Stimulated activated CD8-positive, alpha-beta memory T cell treated with anti-CD3 and anti-CD28 coated beads, Interleukin-7, amount 100 ng/mL, for 4 hours (primary cell): ENCODE results near the gene C1orf56.

Experiments used
- DNase-seq, 2 donors: peaks; one replicate each; pipeline ENCODE4 v3.0.0-alpha.2; 2020; ENCODE audit warnings: low read depth in 2 of 2

C1orf56 gene

DNA sequence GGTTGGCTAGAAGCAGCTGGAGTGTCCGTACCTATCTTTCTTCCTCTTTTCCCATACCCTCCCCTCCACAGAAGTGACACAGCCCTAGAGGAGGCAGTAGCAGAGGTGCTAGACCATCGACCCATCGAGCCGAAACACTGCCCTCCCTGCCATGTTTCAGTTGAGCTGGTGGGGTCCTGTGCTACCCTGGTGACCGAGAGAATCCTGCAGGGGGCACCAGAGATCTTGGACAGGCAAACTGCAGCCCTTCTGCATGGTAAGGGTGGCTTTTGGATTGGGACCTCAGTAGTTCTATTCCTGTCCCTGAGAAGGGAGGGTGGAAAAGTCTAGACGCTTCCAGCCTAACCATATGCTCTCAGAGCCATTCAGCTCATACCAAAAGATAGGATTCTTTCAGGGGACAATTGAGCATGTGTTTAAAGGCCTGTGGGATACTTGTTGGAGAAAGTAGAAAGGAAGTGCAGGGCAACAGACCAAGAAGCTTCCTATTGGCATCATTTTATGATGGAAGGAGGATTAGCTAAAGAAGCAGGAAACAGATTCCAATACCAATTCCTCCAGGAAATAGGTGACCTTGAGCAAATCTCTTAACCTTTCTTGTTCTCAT, 22.9 kb upstream of the C1orf56 start:
- DNase-seq: peak; percentile 71 to 75

DNA sequence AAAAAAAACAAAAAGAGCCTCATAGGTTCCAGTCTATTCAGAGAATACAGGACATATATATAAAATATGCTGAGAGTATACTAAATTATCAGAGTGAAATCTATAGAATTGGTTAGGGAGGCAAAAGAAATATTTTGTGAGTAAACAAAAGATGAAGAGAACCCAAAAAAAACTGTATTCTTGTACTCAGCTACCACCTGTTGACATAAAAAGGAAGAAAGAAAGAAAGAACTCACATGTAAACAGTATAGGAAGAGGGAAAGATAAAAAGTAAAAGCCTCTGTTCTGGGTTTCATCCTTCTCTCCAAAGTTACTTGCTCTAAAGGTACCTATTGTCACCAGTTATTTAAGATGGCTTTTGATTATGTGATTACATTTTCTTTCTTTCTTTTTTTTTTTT, 21.1 kb upstream of the C1orf56 start:
- no peak for DNase-seq

GRCh38 chr1:151032164-151032563, 15.4 kb upstream of the C1orf56 start:
- DNase-seq: no peak

DNA sequence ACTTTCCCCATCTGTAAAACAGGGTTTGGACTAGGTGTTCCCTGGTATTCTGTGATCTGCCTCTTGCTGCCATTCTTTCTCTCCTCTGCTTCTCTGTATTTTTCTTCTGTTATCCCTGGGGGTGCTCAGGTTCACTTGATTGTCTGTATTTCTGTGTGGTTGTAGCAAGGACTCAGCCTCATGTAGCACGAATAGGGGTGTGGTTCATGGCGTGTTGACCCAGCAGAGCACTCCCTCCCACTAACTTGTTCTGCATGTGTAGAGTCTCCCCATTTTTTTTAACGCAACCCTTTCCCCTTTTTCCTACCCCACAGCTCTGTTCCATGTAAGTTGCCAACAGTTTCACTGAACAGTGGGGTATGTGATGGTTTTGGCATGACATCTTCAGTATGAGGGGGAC, 12.4 kb upstream of the C1orf56 start:
- no peak for DNase-seq

DNA sequence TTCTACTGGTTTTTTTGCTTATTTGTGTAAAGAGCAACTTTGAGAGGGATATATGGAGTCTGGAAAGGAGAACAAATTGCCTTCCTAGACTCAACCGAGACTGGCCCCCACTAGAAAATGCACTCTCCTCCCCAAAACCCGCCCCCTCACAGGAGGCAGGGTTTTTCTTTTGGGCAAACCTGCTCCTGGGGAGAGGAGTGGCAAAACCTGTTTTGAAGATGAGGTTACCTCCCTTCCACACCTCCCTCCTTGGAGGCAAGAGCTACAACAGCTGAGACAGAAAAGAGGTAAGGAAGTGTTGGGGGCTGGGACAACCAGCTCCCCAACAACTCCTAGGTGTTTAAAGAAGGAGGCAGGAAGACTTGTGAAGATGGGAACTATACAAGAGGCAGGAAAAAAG, 11.2 kb upstream of the C1orf56 start, which contains the start of gene BNIPL:
BNIPL (plus strand) TSS at position 231 of the 400 bp plus-strand sequence; CDS start at position 371, 140 bp downstream.
- DNase-seq: no peak

DNA sequence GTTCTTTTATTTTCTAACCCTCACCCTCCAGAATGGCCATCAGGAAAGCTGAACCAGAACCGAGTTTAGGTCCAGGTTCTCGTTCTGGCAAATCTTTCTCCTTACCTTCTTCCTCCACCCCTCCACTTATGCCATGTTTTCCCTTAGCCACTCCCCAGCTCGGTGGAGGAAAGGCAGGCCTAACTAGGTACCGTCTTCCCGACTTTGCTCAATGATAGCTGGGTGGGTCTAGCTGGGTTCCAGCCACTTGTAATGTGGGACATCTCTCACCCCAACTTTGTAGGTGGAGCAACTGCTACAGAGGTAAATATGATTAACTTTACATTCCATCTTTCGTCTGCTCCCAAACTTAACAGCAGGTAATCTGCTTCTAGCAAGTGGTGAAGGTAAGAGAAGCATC, 10.5 kb upstream of the C1orf56 start:
- no peak for DNase-seq

- no peak for DNase-seq
Observed at GRCh38 chr1:151039521-151039920, 8.0 kb upstream of the C1orf56 start.

GRCh38 chr1:151043163-151043562, 4.4 kb upstream of the C1orf56 start:
- DNase-seq: no peak

- DNase-seq: peak in 1 of 2 donors; percentile 45
Observed at GRCh38 chr1:151047925-151048644, 534 bp downstream of the C1orf56 start.

GRCh38 chr1:151048645-151049032, 1.1 kb downstream of the C1orf56 start:
- DNase-seq: no peak

- DNase-seq: no peak
Observed at GRCh38 chr1:151049458-151049857, 1.9 kb downstream of the C1orf56 start.

GRCh38 chr1:151050051-151050688, 2.6 kb downstream of the C1orf56 start:
- DNase-seq: no peak

DNA sequence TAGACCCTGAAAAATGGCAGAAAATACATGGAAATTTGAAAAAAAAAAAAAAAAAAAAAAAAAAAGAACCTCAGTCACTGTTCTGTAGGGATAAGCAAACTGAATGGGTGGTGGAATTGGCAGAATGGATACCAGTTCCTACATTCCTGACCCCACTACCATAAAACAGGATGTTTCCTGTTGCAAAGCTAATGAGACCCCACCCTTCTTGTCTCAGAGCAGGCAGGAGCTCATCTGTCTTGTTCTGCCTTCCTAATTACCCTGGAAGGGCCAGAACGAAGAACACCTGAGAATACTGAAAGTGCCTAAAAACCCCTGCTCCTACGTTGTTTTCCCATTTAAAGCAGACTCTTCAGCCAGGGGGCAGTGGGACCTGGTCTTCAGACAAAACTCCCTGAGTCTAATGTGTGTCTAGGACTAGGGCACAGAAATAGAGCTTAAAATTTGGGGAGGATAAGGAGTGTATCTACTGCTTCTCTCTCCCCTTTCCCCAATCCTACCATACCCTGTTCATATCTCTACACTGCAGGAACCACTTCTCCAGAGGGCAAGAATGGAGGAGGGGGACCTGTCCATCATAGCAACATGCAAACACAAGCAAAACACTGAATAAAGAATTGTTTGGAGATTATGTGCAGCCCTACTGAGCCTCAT, 3.9 kb downstream of the C1orf56 start:
- no peak for DNase-seq

GRCh38 chr1:151054971-151055547, 7.5 kb downstream of the C1orf56 start:
- no peak for DNase-seq

GRCh38 chr1:151055581-151055980, 8.0 kb downstream of the C1orf56 start:
- DNase-seq: no peak

DNA sequence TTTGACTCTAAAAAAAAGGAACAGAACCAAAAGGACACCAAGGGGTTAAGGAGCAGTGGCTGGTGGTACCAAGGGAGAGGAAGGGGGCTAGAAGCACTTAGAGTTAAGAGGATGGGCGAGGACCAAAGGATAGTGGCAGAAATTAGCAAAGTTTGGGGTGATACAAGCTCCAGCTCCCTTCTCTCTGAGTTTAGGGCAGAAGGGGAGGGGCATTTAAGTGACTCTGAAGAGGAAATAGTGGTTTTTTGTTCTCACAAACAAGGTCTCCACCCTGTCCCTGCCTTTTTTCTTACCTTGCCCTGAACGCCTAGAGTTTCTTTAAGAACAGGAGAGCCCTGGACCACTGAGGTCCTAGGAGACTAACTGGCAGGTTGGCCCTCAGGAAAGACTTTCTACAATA, 8.6 kb downstream of the C1orf56 start:
- DNase-seq: no peak

- DNase-seq: no peak
Observed at GRCh38 chr1:151058692-151059091, 11.1 kb downstream of the C1orf56 start.

- DNase-seq: peak; percentile 61 to 82
Observed at GRCh38 chr1:151059109-151060006, 11.8 kb downstream of the C1orf56 start, which contains the start of gene CDC42SE1. Gene CDC42SE1 (minus strand): TSS chr1:151059622. CDS start chr1:151055730, 3,892 bp downstream.

- no peak for DNase-seq
Observed at GRCh38 chr1:151060007-151060656, 12.6 kb downstream of the C1orf56 start, which contains the start of gene MLLT11. Gene MLLT11 (plus strand): TSS chr1:151060397. CDS start chr1:151067225, 6,828 bp downstream.
